ENCODE results near the gene ABHD8.

GRCh38 chr19:17327068-17327653, 23.9 kb upstream of the ABHD8 start:
- no peak for TF ChIP-seq POLR2A (IDR thresholded peaks at IDR 0.05; ENCODE audit: low read length)
- no peak for TF ChIP-seq GATA1 (IDR thresholded peaks at IDR 0.05; ENCODE audit: low read depth, low read length)
